Measurements from ENCODE around the gene APBA3. TPM values are rescaled to one million over a fixed set of nuclear protein-coding genes. Genes with fewer than 3 reads are reported as not detected.

APBA3 gene
- total RNA-seq, 1 donor from 2014 or later: 35.0 TPM

DNA sequence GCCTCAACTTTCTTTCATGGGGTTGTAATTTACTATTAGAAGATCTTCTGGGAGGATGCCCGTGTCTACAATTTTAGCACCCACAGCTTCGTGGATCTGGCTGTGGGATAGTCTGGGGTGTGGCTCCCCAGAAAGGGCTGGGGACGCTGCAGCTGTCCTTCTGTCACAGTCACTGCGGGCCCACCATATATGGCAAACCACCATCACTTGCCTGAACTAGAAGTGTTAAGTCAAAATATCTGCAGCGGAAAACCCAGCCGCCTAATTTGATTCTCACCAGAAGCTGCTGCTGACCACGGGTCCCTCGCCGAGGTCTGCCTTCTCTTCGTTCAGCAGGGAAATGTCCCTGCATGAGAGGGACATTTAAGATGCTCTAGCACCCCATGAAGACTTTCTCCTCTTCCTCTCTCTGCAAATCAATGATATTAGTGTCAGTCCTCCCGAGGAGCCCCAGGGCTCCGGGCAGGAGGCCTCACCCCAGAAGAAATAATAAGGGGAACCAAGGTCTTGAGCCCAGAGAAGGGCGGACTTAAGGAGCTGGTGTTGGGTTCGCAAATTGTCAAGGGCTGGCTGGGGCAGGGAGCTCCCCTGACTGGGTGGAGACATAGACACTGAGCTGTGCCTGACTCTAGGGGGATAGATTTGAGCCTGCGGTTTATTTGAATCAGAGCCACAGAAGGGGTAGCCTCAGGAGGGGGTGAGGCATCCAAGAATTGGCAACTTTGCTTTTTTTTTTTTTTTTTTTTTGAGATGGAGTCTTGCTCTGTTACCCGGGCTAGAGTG, 27.7 kb upstream of the APBA3 start:
- peak; percentile 68 for DNase-seq (ENCODE audit: low read depth)

DNA sequence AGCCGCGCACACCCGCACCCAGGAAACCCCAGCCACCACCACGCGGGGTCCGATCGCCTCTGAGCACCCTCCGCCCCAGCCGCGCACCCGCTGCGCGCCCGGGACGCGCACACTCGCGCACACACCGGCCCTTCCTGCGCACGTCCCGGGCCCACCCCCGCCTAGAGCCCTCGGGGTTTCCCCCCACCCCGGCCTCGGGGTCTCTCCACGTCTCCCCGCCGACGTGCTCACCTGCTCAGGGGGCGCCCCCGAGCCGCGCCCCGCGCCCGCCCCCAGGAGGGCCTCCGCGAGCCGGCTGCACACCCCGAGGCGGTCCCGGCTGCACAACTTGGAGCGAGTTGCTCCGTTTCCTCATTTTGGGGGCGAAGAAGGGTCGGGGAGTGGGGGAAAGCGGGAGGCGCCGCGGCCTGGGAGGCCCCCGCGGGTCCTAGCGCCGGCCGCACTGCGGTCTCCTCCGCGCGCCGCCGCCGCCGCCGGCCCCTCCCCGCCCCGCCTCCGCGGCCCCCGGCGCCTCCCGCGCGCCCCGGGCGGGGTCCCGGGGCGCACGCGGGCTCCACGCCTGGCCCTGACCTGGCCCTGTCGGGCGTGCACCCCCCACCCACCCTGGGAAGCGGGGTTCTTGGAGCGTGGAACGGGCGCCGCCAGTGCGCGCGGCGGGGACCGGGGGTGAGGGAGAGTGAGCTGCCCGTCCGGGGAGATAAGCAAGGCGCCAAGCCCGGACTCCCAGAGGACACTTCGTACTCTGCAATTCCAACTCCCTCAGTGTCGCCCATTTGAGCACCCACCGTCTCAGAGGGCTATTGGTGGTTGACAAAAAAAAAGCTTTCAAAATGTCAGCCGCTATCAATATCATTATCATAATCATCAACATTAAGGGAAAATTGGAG, 24.7 kb upstream of the APBA3 start, which contains the start of gene MATK:
Gene MATK, minus strand, starts transcription at position 444 of the 887 bp plus-strand sequence. CDS start 1,246 bp downstream, outside the sequence.
- DNase-seq (ENCODE audit: low read depth): no peak

GRCh38 chr19:3785451-3785937, 24.0 kb upstream of the APBA3 start:
- no peak for DNase-seq (ENCODE audit: low read depth)

- DNase-seq (ENCODE audit: low read depth): no peak
These were observed 23.3 kb upstream of the APBA3 start for GRCh38 chr19:3784607-3785450.

DNA sequence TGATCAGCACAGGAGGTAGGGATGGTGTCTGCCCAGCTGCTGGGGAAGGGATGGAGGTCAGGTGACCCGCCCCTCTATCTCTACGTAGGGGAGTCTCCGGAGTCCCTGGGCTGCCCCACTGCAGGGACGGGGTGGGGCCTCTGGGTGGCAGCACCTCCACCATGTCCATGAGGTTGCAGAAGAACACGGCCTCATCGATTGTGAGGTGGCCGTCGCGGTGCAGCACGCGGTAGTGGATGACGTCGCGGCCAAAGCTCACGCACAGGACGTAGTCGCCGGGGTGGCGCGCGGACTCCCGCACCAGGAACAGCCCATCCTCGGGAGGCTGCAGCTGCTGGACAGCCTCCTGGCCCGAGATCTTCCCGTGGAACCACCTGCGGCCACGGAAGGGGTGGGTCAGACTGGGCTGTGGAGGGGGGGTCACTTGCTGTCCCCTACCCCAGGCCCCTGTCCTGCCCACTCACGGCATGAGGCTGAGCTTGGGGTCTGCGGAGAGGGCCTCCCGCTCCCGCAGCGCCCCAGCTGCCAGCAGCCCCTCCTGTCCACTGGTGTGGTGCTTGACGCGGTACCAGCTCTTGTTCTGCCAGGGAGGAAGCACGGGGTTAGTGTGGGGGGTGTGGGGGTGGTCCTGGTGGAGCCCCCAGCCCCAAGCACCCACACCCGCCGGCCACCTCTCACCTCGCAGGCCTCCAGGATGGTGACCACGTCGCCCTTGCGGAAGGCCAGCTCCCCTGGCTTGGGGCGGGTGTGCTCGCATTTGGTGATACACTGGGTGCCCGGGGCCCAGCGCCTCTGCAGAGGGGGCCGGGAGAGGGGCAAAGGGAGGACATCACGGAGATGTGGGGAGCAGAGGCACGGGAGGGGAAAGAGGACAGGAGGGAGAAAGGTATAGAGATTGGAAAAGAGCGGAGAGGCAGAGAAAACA, 22.4 kb upstream of the APBA3 start:
- no peak for DNase-seq (ENCODE audit: low read depth)

- no peak for DNase-seq (ENCODE audit: low read depth)
These were observed 21.4 kb upstream of the APBA3 start for GRCh38 chr19:3782903-3783302.

DNA sequence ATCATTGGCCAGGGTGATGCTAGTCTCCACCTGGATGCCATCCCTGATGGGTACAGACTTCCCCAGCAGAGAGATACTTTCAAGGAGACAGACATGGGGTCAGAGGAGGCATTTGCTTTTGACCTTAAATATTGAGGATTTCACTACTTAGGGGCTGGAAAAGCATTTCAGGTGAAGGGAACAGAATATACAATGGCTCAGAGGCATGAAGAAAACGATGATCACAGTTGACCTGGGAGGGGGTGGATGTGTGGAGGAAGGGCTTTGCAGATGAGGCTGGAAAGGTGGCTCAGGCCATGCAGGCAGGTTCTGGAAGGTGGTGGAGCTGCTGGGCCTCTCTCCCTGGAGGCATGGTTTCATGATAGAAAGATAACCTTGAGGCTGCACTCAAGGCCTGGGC, 20.8 kb upstream of the APBA3 start:
- DNase-seq (ENCODE audit: low read depth): no peak

DNA sequence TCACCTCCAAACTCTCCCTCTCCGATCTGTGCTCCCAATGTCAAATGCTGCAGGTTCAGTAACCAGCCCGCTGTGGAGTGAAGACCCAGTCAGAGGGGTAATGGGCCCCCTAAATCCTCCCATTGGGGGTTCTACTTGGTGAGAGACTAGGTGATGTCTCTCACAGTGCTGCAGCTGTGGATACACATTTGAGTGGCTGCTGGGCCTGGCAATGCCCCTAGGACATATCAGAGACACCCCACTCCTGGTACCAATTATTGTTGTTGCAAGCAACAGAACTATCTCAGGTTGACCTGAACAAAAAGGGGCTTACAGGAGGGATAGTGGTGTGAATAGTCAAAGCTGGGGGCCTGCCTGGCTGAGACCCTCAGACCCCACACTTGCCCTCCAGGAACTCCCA, 20.1 kb upstream of the APBA3 start:
- no peak for DNase-seq (ENCODE audit: low read depth)

DNA sequence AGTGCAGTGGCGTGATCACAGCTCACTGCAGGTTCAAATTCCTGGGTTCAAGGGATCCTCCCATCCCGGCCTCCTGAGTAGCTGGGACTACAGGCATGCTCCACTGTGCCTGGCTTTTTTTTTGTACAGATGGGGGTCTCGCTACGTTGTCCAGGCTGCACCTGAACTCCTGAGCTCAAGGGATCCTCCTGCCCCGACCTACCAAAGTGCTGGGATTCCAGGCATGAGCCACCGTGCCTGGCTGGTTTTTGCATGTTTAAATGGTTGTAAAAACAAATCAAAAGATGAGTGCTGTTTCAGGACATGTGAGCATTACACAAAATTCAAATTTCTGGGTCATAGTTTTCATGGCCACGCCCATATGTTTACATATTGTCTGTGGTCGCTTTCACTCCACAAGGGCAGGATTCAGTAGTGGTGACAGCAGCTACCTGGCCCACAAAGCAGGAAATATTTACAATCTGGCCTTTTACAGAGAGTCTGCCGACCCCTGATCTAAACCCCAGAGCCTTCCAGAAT, 19.4 kb upstream of the APBA3 start:
- DNase-seq (ENCODE audit: low read depth): no peak

DNA sequence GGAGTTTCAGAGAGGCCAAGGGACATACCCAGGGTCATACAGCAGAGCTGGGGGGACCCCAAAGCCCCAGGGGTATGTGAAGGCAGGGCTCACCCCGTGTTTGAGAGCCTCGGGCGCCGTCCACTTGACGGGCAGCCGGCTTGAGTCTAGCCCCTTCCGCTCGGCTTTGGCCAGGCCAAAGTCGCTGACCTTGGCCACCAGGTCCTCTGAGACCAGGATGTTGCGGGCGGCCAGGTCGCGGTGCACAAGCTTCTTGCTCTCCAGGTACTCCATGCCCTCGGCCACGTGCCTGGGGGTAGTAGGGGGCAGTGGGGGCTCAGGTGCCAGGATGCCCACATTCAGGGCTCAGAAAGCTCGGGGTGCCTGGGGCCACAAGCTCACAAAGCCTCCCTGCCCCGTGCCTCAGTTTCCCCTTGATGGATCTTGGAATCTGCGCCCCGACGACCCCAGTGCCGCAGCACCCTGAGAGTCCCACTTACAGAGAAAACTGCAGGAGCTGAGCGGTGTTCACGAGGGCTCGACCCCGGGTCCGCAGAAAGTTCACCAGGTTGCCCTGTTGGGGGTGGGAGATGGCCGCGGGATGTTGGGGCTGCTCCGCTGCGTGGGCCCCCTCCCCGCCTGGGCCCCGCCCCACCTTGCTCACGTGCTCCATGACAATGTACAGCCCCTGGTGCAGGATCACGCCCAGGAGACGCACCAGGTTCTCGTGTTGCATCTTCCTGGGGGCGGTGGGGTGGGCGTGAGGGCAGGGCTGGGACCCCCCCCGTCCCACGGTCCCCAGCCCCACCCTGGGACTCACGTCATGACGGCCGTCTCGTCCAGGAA, 17.6 kb upstream of the APBA3 start:
- DNase-seq (ENCODE audit: low read depth): no peak

DNA sequence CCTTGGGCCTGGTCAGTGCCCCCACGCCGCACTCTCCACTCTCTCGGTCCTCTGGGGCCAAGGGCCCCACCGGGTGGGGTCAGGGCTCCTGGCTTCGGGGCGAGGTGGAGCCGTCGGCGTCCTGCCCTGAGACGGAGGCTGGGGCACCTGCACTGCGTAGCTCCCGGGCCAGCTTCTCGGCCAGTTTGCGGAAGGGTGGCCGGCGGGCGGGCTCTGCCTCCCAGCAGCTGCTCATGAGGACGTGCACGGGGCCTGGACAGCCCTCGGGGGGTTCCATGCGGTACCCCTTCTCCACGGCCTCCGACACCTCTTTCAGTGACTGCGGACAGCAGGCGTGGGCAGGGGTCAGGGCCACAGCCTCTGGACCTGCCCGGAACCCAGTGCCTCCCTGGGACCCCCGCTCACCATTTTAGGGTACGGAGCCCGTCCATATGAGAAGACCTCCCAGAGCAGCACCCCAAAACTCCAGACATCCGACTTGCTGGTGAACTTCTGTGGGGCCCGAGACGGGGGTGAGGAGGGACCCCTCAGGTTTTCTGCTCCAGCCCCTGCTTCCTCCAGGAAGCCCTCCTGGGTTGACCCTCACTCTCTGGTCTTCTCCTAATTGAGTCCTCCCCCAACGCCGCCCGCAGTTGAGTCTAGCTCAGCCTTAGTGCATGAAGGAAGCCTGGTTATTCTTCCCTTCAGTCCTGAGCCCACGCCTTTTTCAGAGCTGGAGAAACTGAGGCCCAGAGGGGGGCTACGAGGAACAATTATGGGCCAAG, 16.8 kb upstream of the APBA3 start:
- no peak for DNase-seq (ENCODE audit: low read depth)

DNA sequence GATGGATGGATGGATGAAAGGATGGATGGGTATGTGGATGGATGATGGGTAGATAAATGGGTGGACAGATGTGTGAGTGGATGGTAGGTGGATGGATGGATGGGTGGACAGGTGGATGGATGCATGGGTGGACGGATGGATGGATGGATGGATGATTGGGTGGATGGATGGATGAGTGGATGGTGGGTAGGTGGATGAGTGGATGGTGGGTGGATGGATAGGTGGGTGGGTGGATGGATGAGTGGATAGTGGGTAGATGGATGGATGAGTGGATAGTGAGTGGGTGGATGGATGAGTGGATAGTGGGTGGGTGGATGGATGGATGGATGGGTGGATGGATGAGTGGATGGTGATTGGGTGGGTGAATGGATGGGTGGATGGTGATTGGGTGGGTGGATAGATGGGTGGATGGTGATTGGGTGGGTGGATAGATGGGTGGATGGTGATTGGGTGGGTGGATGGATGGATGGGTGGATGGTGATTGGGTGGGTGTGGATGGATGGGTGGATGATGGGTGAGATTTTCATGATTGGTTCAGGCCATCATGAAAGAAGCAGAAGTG, 15.1 kb upstream of the APBA3 start:
- no peak for DNase-seq (ENCODE audit: low read depth)

DNA sequence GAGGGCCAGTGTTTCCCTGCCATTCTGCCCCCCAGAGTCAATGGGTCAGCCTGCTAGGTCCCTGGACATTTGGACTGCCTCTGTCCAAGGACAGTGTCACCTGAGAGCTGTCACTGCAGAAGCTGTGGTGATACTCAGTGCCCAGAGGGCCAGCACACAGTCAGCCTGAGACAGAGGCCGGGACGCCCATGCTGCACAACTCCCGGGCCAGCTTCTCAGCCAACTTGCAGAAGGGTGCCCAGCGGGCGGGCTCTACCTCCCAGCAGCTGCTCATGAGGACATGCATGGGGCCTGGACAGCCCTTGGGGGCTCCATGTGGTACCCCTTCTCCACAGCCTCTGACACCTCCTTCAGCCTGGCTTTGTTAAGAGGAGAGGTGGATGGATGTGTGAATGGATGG, 14.3 kb upstream of the APBA3 start:
- DNase-seq (ENCODE audit: low read depth): no peak

- DNase-seq (ENCODE audit: low read depth): no peak
These were observed 13.9 kb upstream of the APBA3 start for GRCh38 chr19:3775374-3775711.

- no peak for DNase-seq (ENCODE audit: low read depth)
These were observed 13.3 kb upstream of the APBA3 start for GRCh38 chr19:3774621-3775373.

- no peak for DNase-seq (ENCODE audit: low read depth)
These were observed 12.5 kb upstream of the APBA3 start for GRCh38 chr19:3773814-3774515.
